GM12891 (cell line): Measurements from ENCODE around the gene NEDD4L.

Experiments
- POLR2A ChIP-seq: IDR thresholded peaks from 2 replicates; pipeline ENCODE4 v1.6.1; 2011; ENCODE audit warnings: low read depth, low read length, control low read depth
- POLR2AphosphoS5 ChIP-seq: IDR thresholded peaks from 2 replicates; pipeline ENCODE4 v1.6.1; 2011; ENCODE audit warnings: low read depth, low read length, control low read depth
- POU2F2 ChIP-seq: IDR thresholded peaks from 2 replicates; pipeline ENCODE4 v1.6.1; 2011; ENCODE audit warnings: low read depth, mild to moderate bottlenecking, control low read depth, low read length, moderate library complexity
- TAF1 ChIP-seq: IDR thresholded peaks from 2 replicates; pipeline ENCODE4 v1.6.1; 2011; ENCODE audit warnings: low read depth, low read length, control low read depth

- TF ChIP-seq POLR2A (no peak), POLR2AphosphoS5 (no peak), POU2F2 (no peak), TAF1 (no peak)
Measured at GRCh38 chr18:58405107-58405898, 361.3 kb downstream of the NEDD4L start.
